Mucosa of gallbladder (tissue), 1 donor: ENCODE results near the gene TAF11L7. TPM values are rescaled to one million over a fixed set of nuclear protein-coding genes. Genes with fewer than 3 reads are reported as not detected.
"Not testable (repeated sequence)": the region's sequence is repeated elsewhere in the genome, so short reads cannot be mapped to it uniquely, and the experiment has no call there.

Source experiments
- DNase-seq: peaks from one replicate; pipeline ENCODE4 v3.0.0-alpha.2; 2020; ENCODE audit warnings: low spot score
- total RNA-seq: library from RNA; stranded (reverse); gene quantifications from one replicate; pipeline ENCODE4 v1.2.1, GENCODE V29; 2021
- donor health status: DM: no; HTN: no; CAD: no.

TAF11L7 gene
- not detected for total RNA-seq

- not testable (repeated sequence) for DNase-seq
Observed at GRCh38 chr5:17585658-17586057, at the start of gene TAF11L7. Gene TAF11L7, minus strand, starts transcription at chr5:17585758.

- DNase-seq: no peak
Observed at GRCh38 chr5:17634160-17634559, 48.6 kb upstream of the TAF11L7 start, which contains the start of gene TAF11L14. Gene TAF11L14, plus strand, starts transcription at chr5:17634460.

GRCh38 chr5:17631788-17632187, 46.2 kb upstream of the TAF11L7 start, which contains the start of gene TAF11L13:
Gene TAF11L13, plus strand, starts transcription at chr5:17632088.
- not testable (repeated sequence) for DNase-seq

- no peak for DNase-seq
Observed at GRCh38 chr5:17625686-17626085, 40.1 kb upstream of the TAF11L7 start.

DNA sequence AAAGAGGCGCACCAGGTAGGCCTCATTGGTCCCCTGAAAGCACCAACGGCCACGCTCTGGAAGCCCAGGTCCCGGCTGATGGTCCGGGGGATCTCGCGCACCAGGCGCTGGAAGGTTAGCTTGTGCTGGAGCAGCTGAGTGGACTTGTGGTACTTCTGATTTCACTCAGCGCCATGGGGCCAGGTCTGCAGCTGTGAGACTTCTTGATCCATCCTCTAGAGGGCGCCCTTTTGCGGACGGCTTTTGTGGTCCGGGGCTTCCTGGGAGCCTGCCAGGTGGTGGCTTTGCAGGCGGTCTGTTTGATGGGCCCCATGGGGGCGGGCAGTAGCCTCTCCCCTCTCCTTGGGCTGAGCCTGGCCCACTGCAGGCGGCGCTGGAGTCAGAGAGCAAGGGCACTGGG, 35.1 kb upstream of the TAF11L7 start:
- no peak for DNase-seq

GRCh38 chr5:17619354-17619753, 33.8 kb upstream of the TAF11L7 start:
- DNase-seq: no peak

DNA sequence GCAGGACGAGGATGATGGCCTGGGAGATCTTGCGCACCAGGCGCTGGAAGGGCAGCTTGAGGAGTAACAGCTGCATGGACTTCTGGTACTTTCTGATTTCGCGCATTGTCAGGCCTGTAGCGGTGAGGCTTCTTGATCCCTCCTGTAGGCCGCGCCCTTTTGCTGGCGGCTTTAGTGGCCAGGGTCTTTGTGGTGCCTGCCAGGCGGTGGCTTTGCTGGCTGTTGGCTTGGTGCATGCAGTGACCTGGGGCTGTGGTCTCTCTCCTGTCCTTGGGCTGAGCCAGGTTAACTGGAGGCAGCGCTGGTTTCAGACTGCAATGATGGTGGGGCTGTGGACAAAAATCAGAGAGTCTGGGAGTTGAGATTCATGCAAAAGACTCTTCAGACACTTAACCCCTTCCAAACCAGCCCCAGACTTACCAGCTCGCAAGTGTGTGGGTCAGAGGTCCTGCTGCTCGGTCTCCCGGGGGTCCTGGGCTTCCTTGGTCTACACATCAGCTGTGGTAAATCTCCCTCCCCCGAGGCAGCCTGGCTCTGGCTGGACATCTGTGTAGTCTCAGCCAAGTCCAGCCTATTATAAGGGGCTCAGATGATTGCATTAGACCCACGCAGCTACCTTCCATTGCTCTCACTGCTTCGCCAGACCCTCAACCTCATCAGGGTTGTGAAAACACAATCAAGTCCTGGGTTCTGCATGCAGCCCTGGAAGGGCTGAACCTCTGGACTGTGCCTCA, 29.5 kb upstream of the TAF11L7 start:
- no peak for DNase-seq

- not testable (repeated sequence) for DNase-seq
Observed at GRCh38 chr5:17610092-17610491, 24.5 kb upstream of the TAF11L7 start, which contains the start of gene TAF11L12. Gene TAF11L12, plus strand, starts transcription at chr5:17610392.

DNA sequence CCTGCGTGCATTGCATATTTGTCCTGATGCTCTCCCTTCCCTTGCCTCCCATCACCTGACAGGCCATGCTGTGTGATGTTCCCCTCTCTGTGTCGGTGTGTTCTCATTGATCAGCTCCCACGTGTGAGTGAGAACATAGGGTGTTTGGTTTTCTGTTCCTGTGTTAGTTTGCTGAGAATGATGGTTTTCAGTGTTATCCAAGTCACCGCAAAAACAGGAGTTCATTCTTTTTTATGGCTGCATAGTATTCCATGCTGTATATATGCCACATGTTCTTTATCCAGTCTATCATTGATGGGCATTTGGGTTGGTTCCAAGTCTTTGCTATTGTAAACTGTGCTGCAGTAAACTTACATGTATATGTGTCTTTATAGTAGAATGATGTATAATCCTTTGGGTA, 21.9 kb upstream of the TAF11L7 start:
- not testable (repeated sequence) for DNase-seq

DNA sequence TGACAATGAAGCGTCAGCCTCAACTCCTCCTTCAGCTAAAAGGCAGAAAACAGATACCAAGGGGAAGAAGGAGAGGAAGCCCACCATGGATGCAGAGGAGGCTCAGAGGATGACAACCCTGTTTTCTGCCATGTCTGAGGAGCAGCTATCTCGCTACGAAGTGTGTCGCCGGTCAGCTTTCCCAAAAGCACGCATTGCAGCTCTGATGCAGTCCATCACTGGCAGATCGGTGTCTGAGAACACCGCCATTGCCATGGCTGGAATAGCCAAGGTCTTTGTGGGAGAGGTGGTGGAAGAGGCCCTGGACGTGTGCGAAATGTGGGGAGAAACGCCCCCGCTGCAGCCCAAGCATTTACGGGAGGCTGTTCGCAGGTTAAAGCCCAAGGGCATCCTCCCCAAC, 19.4 kb upstream of the TAF11L7 start:
- no peak for DNase-seq

DNA sequence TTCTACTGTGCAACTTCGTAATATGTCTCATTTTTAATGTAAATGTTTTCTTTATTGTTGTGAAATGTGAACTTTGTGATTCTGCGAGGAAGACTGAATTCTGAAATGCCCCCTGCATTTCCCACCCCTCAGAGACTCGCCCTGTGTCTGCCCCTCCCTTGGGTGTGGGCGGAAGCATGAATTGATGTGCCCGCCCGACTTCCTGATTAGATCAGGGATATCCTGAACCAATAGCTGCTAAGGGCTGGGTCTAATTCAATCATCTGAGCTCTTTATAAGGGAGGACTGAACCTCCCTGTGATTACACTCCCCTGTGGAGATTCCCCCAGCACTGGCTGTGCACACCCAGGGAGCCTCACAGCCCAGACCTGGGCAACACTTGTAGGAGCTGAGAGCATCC, 18.3 kb upstream of the TAF11L7 start, which contains the start of gene TAF11L11:
Gene TAF11L11 (plus strand): TSS at position 304 of the 400 bp plus-strand sequence.
- DNase-seq: not testable (repeated sequence)

GRCh38 chr5:17597728-17598127, 12.2 kb upstream of the TAF11L7 start, which contains the start of gene TAF11L10:
Gene TAF11L10, minus strand, starts transcription at chr5:17597828.
- DNase-seq: not testable (repeated sequence)

DNA sequence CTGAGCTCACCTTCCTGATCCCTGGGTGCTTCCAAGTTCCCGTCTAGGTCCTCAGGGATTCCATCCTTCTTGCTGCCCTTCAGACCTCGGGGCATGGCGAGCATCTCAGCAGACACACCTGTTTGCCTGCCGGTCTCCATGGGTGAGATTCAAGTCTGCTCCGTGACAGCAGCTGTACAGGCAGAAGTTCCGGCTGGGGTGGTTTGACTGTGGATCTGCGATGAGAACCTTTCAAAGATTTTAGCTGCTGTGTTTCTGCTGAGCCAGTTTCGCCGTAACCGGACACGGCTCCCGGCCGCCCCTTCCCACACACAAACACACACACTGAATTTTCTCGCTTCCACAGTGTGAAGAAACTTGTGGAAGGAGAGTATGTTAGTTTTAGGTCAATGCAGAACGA, 8.7 kb upstream of the TAF11L7 start, which contains the start of gene TAF11L9:
Gene TAF11L9 (minus strand): TSS at position 140 of the 400 bp plus-strand sequence.
- not testable (repeated sequence) for DNase-seq

GRCh38 chr5:17590860-17591259, 5.3 kb upstream of the TAF11L7 start, which contains the start of gene TAF11L8:
Gene TAF11L8, minus strand, starts transcription at chr5:17590960.
- DNase-seq: not testable (repeated sequence)

Other genes with a start within 250 kb of the TAF11L7 start
- gene TAF11L2, start 87.5 kb downstream of the TAF11L7 start, total RNA-seq: not detected
- not detected for gene TAF11L3, start 67.4 kb downstream of the TAF11L7 start, total RNA-seq
- not detected for gene TAF11L4, start 64.0 kb downstream of the TAF11L7 start, total RNA-seq
- not detected for gene TAF11L5, start 60.5 kb downstream of the TAF11L7 start, total RNA-seq
- not detected for gene TAF11L6, start 57.1 kb downstream of the TAF11L7 start, total RNA-seq
- not detected for gene TAF11L8, start 5.2 kb upstream of the TAF11L7 start, total RNA-seq
- gene TAF11L9, start 8.6 kb upstream of the TAF11L7 start, total RNA-seq: not detected
- not detected for gene TAF11L10, start 12.1 kb upstream of the TAF11L7 start, total RNA-seq
- not detected for gene TAF11L11, start 18.4 kb upstream of the TAF11L7 start, total RNA-seq
- gene TAF11L12, start 24.6 kb upstream of the TAF11L7 start, total RNA-seq: not detected
- not detected for gene TAF11L13, start 46.3 kb upstream of the TAF11L7 start, total RNA-seq
- not detected for gene TAF11L14, start 48.7 kb upstream of the TAF11L7 start, total RNA-seq